ENCODE data around the gene FGF18. TPM values are rescaled to one million over a fixed set of nuclear protein-coding genes. Genes with fewer than 3 reads are reported as not detected.

FGF18 gene
- total RNA-seq, 1 donor from 2014 or later = 1.7 TPM

DNA sequence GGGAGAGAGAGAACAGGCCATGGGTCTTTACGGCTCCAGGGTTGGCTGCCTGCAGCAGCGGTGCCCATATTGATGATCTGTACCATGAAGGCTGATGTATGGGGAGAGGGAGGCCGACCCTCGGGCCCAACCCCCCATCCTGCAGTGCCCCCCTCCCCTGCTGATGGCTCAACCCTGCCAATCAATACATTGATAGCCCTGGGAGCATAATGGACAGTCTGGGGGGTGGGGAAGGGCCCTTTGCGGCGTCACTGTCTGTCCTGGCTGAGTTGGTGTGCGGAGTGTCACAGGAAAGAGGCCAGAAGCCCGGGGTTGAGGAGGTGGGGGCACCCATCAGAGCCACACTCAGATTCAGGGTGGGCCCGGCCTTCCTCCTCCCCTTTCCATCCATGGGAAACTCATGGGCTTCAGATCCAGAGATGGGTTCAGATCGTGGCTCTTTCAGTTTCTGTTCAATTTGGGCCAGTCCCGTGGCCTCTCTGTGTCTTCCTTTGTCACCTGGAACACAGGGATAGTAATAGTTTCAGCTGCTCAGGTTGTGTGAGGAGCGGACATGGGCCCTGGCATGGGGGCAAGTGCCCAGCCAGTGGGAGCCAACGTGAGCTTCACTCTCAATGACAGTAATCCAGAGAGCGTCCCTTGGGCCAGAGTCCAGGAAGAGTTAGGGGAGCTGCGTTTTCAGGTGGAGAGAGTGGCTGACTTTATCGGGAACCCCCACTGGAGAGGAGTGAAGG, 9.5 kb downstream of the FGF18 start:
- H3K9me3 Mint-ChIP-seq = no peaks in the 10 kb centered on the region

DNA sequence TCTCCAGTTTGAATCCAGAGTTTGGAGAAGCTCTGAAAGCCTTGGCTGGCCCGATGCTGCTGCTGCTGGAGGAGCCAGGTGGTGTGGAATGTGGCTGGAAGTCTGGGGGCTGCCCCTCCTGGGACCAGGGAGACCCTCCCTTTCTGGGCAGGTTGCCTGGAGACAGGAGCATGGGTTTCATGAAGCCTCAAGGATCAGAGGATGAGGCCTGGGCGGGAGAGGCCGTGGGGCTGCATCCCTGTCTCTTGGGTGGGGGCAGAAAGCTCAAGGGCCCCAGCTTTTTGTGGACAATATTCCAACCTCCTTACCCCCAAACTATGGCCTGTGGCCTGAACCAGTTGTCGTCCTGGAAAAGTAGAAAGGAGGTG, 10.1 kb downstream of the FGF18 start:
- TF ChIP-seq, protein P1, sequence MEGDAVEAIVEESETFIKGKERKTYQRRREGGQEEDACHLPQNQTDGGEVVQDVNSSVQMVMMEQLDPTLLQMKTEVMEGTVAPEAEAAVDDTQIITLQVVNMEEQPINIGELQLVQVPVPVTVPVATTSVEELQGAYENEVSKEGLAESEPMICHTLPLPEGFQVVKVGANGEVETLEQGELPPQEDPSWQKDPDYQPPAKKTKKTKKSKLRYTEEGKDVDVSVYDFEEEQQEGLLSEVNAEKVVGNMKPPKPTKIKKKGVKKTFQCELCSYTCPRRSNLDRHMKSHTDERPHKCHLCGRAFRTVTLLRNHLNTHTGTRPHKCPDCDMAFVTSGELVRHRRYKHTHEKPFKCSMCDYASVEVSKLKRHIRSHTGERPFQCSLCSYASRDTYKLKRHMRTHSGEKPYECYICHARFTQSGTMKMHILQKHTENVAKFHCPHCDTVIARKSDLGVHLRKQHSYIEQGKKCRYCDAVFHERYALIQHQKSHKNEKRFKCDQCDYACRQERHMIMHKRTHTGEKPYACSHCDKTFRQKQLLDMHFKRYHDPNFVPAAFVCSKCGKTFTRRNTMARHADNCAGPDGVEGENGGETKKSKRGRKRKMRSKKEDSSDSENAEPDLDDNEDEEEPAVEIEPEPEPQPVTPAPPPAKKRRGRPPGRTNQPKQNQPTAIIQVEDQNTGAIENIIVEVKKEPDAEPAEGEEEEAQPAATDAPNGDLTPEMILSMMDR (conservative IDR thresholded peaks at IDR 0.05) = no peak
- no peaks in the 10 kb centered on the region for H3K9me3 Mint-ChIP-seq
- no peaks in the 10 kb centered on the region for H3K36me3 Mint-ChIP-seq
- peaks cover 7% of the 10 kb centered on the region for H3K4me1 Mint-ChIP-seq (ENCODE audit: unreplicated experiment)
- DNase-seq (ENCODE audit: extremely low spot score, unreplicated experiment) = peak; percentile 57
- H3K27ac Mint-ChIP-seq = no peak overlapping the region
- peaks cover 3% of the 10 kb centered on the region for H3K27me3 Mint-ChIP-seq
- H3K4me3 Mint-ChIP-seq = no peak overlapping the region

More for the DNA sequence above, 9.5 kb downstream of the FGF18 start:
- H3K4me1 Mint-ChIP-seq (ENCODE audit: unreplicated experiment) = peaks cover 7% of the 10 kb centered on the region
- peak; percentile 36 for DNase-seq (ENCODE audit: extremely low spot score, unreplicated experiment)
- H3K36me3 Mint-ChIP-seq = no peaks in the 10 kb centered on the region
- H3K27me3 Mint-ChIP-seq = peaks cover 3% of the 10 kb centered on the region
- H3K27ac Mint-ChIP-seq = no peak overlapping the region
- H3K4me3 Mint-ChIP-seq = no peak overlapping the region
- TF ChIP-seq, protein P1 (conservative IDR thresholded peaks at IDR 0.05) = no peak

DNA sequence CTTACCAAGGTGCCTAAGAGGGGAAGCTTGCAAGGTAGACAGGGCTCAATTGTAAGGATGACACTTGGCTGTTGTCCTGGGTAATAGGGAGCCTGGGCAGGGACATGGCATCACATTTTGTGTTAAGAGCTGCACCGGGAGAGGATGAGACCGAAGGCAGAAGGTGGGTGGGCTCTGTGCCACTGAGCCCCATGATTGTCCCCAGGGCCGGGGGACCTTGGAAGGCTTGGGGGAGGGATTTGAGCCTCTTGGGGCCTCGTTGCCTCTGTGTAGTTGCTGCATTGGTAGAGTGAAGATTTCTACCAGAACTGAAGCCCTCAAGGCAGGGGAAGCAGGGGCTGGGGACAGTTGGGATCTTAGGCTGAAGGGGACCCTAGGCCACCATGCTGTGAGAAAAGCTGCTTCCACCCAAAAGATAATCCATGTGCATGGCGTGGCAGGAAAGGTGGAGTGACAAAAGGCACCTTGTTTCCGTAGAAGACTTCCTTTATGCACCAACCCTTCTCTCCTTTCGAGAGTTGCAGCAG, 11.9 kb downstream of the FGF18 start:
- H3K27me3 Mint-ChIP-seq = peaks cover 3% of the 10 kb centered on the region
- no peaks in the 10 kb centered on the region for H3K9me3 Mint-ChIP-seq
- no peak for DNase-seq (ENCODE audit: extremely low spot score, unreplicated experiment)
- H3K4me3 Mint-ChIP-seq = no peak overlapping the region
- TF ChIP-seq, protein P1 (conservative IDR thresholded peaks at IDR 0.05) = no peak
- H3K4me1 Mint-ChIP-seq (ENCODE audit: unreplicated experiment) = peaks cover 7% of the 10 kb centered on the region
- H3K36me3 Mint-ChIP-seq = no peaks in the 10 kb centered on the region
- H3K27ac Mint-ChIP-seq = no peak overlapping the region

DNA sequence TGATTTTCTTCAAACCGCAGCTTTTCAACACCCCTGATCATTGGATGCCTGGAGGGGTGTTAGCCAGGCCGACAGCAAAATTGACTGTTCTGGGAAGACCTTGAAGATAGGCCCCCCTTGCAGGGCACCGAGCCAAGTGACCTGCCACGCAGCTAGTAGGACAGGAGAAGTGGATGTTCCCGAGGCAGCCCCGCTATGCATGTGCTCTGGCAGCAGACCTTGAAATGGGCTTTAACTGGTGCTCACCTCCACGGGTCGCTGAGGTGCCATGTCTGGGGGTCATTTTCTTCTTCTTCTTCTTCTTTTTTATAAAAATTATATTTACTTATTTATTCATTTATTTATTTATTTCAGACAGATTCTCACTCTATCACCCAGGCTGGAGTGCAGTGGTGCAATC, 12.6 kb downstream of the FGF18 start:
- Mint-ChIP-seq H3K27ac (no peak overlapping the region), H3K4me1 (ENCODE audit: unreplicated experiment) (peaks cover 7% of the 10 kb centered on the region), H3K27me3 (peaks cover 3% of the 10 kb centered on the region), H3K4me3 (no peak overlapping the region), H3K9me3 (no peaks in the 10 kb centered on the region), H3K36me3 (no peaks in the 10 kb centered on the region)
- TF ChIP-seq, protein P1 (conservative IDR thresholded peaks at IDR 0.05) = no peak
- DNase-seq (ENCODE audit: extremely low spot score, unreplicated experiment) = no peak

DNA sequence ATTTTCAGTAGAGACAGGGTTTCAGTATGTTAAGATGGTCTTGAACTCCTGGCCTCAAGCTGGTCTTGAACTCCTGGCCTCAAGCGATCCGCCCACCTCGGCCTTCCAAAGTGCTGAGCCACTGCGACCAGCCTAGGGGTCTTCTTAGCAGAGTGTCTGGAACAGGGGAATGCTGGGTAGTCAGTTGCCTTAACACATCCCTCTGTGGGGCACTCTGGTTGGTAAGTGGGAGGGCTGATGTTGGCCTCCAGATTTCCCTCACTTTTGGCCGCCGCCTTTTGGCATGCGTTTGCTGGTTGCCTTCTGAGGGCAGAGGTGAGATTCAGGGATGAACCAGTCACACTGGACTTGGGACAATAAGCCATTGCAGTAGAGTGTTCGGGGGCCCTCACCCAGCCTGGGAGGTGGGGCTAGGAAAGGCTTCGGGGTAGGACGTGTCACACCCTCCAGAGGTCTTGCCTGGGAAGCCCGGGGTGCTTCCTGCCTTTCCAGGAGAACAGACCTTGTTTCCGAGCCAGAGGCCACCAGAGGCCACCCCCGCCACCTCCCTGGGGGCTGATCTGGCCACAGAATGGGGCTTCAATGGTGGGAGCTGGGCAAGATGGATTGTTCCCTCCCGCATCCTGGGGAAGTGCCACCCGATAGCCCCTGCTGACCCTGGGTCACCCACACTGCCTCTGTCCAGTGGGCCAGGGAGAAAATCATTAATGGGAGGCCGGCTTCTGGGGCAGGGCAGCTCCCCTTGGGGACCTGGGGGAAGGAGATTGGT, 13.3 kb downstream of the FGF18 start:
- H3K4me3 Mint-ChIP-seq = no peak overlapping the region
- peaks cover 3% of the 10 kb centered on the region for H3K27me3 Mint-ChIP-seq
- TF ChIP-seq, protein P1 (conservative IDR thresholded peaks at IDR 0.05) = no peak
- no peak for DNase-seq (ENCODE audit: extremely low spot score, unreplicated experiment)
- H3K4me1 Mint-ChIP-seq (ENCODE audit: unreplicated experiment) = peaks cover 7% of the 10 kb centered on the region
- no peak overlapping the region for H3K27ac Mint-ChIP-seq
- H3K9me3 Mint-ChIP-seq = no peaks in the 10 kb centered on the region
- H3K36me3 Mint-ChIP-seq = no peaks in the 10 kb centered on the region
